GM12801 (cell line): Measurements from ENCODE around the gene PLPPR3.

Experiments used
- CTCF ChIP-seq: IDR thresholded peaks from one replicate; pipeline ENCODE4 v1.5.1; 2011; ENCODE audit warnings: control low read depth; ENCODE audit not compliant: insufficient read length; ENCODE audit errors: extremely low read depth

The PLPPR3 gene

GRCh38 chr19:800360-801029 lies 21.3 kb downstream of the PLPPR3 start:
- TF ChIP-seq CTCF: no peak

- no peak for TF ChIP-seq CTCF
Measured at GRCh38 chr19:799076-799881, 22.5 kb downstream of the PLPPR3 start.

GRCh38 chr19:798415-799075 lies 23.2 kb downstream of the PLPPR3 start:
- TF ChIP-seq CTCF: no peak

- TF ChIP-seq CTCF: no peak
Measured at GRCh38 chr19:797528-798414, 24.0 kb downstream of the PLPPR3 start.

GRCh38 chr19:796692-797527 lies 24.8 kb downstream of the PLPPR3 start, which contains the start of gene PTBP1:
Gene PTBP1 (plus strand): TSS chr19:797452. CDS start chr19:797498, 46 bp downstream.
- no peak for TF ChIP-seq CTCF

GRCh38 chr19:795691-796581 lies 25.8 kb downstream of the PLPPR3 start:
- no peak for TF ChIP-seq CTCF
